GM21576 (cell line): Measurements from ENCODE around the gene STIM2.
A peak's percentile ranks its signal among the peaks of the same experiment; 100 is the strongest.

Source experiments
- ATAC-seq: cut with Tn5 transposase; IDR thresholded peaks from one replicate; pipeline ENCODE4 v1.9.1; 2021; ENCODE audit warnings: mild to moderate bottlenecking, moderate library complexity; ENCODE audit not compliant: unreplicated experiment

The STIM2 gene

DNA sequence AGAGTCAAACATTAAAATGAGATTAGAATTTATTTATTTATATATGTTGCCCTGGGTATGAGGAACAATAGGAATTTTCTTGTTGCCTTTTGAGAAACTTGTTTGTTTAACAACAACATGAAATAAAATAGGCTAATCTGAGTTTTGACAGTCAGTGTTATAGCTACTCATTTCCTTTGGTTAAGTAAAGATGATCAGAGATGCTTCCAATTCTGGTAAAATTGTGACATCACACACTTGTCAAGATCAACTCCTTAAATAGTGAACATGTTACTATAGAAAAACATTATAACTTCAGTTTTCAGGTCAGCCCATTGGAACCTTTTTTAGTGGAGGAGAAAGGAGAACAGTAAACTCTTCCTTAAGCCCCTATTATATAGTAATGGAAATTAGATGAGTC lies 136.1 kb downstream of the STIM2 start:
- ATAC-seq: no peak

- ATAC-seq: no peak
Measured at GRCh38 chr4:26999689-27000088, 139.0 kb downstream of the STIM2 start.

DNA sequence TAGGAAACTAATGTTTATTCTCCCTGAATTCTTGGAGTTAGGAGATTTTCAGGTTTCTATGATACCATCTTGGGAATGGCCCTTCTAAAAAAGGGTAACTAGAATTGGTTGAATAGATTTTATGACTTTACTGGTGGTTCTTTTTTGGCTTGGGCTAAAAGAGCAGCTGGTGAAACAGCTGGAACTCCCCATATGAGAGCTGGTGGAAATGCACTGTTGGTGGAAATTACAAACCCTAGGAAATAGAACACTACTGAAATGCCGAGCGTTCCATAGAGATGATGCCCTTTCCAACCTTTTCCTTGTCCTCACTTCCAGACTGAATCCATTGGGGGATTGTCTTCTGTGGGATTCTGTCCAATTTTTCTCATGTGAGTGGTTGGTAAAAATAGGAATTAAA lies 139.5 kb downstream of the STIM2 start:
- ATAC-seq: no peak

GRCh38 chr4:27000820-27001219 lies 140.2 kb downstream of the STIM2 start:
- ATAC-seq: peak; percentile 89

GRCh38 chr4:27001398-27002164 lies 140.9 kb downstream of the STIM2 start:
- ATAC-seq: no peak

GRCh38 chr4:27003642-27004113 lies 143.0 kb downstream of the STIM2 start:
- ATAC-seq: no peak

DNA sequence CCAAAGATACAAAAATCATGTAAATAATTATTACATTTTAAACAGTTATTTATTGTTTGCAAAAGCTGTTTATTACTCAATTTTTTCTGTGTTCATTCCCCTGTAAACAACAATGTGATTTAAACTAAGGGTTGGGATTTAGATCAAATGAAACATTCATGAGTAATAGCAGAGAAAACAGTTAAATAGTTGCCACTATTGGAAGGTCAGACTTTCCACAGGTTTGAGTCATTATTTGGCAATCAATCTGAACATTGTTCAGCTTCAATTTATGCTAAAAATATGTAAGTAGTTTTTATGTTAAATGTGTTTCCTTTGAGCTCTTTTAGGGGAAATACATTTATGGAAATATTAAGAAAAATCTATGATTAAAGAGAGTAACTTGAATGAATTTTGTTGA lies 144.9 kb downstream of the STIM2 start:
- ATAC-seq: no peak

GRCh38 chr4:27005905-27006590 lies 145.4 kb downstream of the STIM2 start:
- ATAC-seq: no peak

- no peak for ATAC-seq
Measured at GRCh38 chr4:27006646-27007045, 146.0 kb downstream of the STIM2 start.

- ATAC-seq: no peak
Measured at GRCh38 chr4:27007507-27007906, 146.9 kb downstream of the STIM2 start.

DNA sequence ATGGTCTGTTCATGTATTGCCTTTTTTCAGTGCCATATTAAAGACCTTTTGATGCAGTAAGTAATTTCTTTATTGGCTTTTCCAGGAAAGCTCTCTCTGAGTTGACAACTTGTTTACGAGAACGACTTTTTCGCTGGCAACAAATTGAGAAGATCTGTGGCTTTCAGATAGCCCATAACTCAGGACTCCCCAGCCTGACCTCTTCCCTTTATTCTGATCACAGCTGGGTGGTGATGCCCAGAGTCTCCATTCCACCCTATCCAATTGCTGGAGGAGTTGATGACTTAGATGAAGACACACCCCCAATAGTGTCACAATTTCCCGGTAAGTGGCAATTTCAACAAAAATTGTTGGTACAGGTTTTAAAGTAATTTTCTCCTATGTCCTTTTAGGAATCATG lies 148.0 kb downstream of the STIM2 start:
- ATAC-seq: no peak

DNA sequence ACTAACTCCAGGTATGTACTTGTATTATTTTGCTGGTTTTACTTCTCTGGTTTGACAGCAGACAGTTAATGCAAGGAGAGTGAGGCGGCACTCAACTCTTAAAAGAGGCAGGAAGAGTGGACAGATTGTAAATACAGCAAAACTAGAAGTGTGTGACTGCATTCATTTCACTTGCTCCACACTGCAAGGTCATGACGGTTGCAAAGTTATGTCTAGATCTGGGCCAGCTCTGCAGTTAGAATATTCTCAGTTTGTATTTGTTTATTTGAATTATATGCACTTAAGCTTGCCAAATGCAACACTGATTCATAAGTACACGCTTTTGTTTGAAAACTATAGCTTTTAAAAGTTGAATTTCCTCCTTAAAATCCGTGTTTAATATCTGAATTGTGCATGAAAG lies 148.9 kb downstream of the STIM2 start:
- ATAC-seq: no peak

GRCh38 chr4:27010334-27010940 lies 149.8 kb downstream of the STIM2 start:
- ATAC-seq: peak; percentile 83

DNA sequence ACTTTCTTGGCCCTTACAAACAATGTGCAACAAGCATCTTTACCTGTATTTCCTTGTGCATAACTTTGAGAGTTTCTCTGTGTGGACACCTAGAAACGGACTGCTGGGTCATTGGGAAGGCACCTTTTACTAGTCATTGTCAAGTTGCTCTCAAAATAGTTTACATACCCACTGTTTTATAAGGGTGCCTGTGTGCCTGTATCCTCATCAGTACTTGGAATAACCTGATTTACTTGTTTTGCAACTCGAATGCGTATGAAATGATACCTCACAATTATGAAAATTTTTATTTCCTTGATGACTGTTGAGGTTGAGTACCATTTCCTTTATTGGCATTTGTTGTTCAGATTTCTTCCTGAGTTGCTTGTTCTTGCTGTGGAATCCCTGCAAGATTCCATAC lies 150.8 kb downstream of the STIM2 start:
- no peak for ATAC-seq

GRCh38 chr4:27013012-27013411 lies 152.4 kb downstream of the STIM2 start:
- no peak for ATAC-seq

- ATAC-seq: no peak
Measured at GRCh38 chr4:27016551-27016950, 155.9 kb downstream of the STIM2 start.

DNA sequence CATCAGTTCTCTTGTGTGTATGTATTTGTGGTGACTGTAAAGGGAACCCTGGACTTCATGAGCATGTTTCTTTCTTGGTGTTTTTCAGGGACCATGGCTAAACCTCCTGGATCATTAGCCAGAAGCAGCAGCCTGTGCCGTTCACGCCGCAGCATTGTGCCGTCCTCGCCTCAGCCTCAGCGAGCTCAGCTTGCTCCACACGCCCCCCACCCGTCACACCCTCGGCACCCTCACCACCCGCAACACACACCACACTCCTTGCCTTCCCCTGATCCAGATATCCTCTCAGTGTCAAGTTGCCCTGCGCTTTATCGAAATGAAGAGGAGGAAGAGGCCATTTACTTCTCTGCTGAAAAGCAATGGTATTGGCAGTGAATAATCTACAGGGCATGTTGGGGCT lies 157.0 kb downstream of the STIM2 start:
- ATAC-seq: no peak

GRCh38 chr4:27018076-27018475 lies 157.4 kb downstream of the STIM2 start:
- no peak for ATAC-seq

GRCh38 chr4:27018910-27019309 lies 158.3 kb downstream of the STIM2 start:
- no peak for ATAC-seq

DNA sequence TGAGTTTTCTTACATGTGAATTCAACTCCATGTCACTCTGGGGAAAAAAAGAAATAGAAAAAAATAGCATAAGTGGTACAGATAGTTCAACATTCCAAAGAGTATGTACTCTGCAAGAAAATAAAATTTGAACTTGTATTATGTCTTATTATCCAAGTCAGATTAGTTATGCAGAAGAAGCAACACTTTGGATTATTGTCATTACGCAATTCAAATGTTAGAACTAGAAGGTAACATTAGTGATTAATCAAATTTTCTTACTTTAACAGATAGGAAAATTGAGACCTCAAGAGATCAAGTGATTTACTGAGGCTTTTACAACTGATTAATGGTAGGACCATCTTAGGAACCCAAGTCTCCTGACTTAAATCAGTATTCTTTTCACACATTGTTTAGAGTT lies 159.1 kb downstream of the STIM2 start:
- no peak for ATAC-seq

DNA sequence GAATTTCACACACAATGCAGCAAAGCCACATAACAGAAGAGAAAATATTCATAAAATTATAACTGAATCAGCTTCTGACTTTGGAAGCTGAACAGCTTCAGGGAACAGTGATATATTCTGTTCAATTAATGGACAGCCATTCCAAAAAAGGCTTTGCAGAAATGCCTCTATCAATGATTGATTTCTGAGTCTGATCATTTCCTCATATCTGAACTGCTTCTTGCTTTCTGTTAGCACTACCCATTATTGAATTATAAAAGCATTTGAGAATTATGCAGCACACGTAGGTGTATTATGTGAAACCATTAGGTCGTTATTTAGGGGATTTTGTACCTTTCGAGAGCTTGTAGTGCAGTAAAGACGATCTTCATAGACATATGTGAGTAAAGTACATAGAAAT lies 159.6 kb downstream of the STIM2 start:
- ATAC-seq: no peak

GRCh38 chr4:27020603-27021002 lies 160.0 kb downstream of the STIM2 start:
- ATAC-seq: no peak
